Endothelial cell of umbilical vein (primary cell): ENCODE results near the gene ATP6V0C. TPM values are rescaled to one million over a fixed set of nuclear protein-coding genes. Genes with fewer than 3 reads are reported as not detected.

ENCODE experiments used
- BruUV-seq: library from RNA; stranded (reverse); fragments of 400-500 nt; replicated peaks from 2 replicates; lab custom pipeline; 2021; lab: Mats Ljungman, UMichigan
- CTCF ChIA-PET: fragments of 300-600, 350-600 bp; sonication (Branson Sonifier 250); formaldehyde crosslinking; loops from one replicate; lab custom pipeline; 2021; ENCODE audit warnings: antibody characterized with exemption, inconsistent platforms; lab: Charles Lee
- POLR2A ChIA-PET: fragments of 300-600, 350-600 bp; sonication (Branson Sonifier 250); formaldehyde crosslinking; loops from one replicate; lab custom pipeline; 2021; ENCODE audit warnings: antibody characterized with exemption, inconsistent platforms; lab: Charles Lee
- DNase-seq: peaks from one replicate; pipeline ENCODE4 v3.0.0-alpha.2; 2011; ENCODE audit warnings: low read depth, low spot score
- FAIRE-seq: peaks from 2 replicates; lab custom pipeline; 2011; peaks lifted over from hg19 to GRCh38; lab: Jason Lieb, UNC
- H2AFZ ChIP-seq: 2 replicates; pipeline ENCODE4 v1.6.0; 2012; ENCODE audit warnings: low read depth, low read length, control low read depth, inconsistent platforms
- H3K27ac ChIP-seq: 2 replicates; pipeline ENCODE4 v1.5.1; 2011; ENCODE audit warnings: low read depth, mild to moderate bottlenecking, control low read depth, low read length, moderate library complexity; ENCODE audit not compliant: insufficient read depth
- H3K27me3 ChIP-seq, 2 experiments: 2 replicates each; pipeline versions ENCODE4 v1.6.0 to v1.6.1; 2011; ENCODE audit warnings: low read length in 2 of 2, mixed read lengths in 1 of 2; ENCODE audit not compliant: control insufficient read depth in 2 of 2, insufficient read depth in 2 of 2
- H3K36me3 ChIP-seq, 2 experiments: 2 replicates in 1 of 2; 3 replicates in 1 of 2; pipeline ENCODE4 v1.5.1; 2011; ENCODE audit warnings: low read length in 2 of 2, mild to moderate bottlenecking in 1 of 2, moderate library complexity in 1 of 2; ENCODE audit not compliant: control insufficient read depth in 2 of 2, insufficient read depth in 2 of 2; ENCODE audit errors: extremely low read depth in 1 of 2
- H3K4me1 ChIP-seq: 3 replicates; pipeline ENCODE4 v1.5.1; 2011; ENCODE audit warnings: mild to moderate bottlenecking, low read length; ENCODE audit not compliant: control insufficient read depth, insufficient read depth; ENCODE audit errors: extremely low read depth
- H3K4me2 ChIP-seq: 2 replicates; pipeline ENCODE4 v1.6.1; 2011; ENCODE audit warnings: low read length, control low read depth, mixed read lengths; ENCODE audit not compliant: insufficient read depth
- H3K4me3 ChIP-seq, 3 experiments: fragments of 200-600 bp in 1 of 3; sonication (generic), shearing (Covaris generic) in 1 of 3; replicated peaks in 1 of 3; 2 replicates each; pipeline ENCODE4 v1.5.1; 2011 to 2016; ENCODE audit warnings: control low read depth in 3 of 3, low read length in 3 of 3, mild to moderate bottlenecking in 2 of 3, inconsistent platforms in 1 of 3, low read depth in 1 of 3, moderate library complexity in 1 of 3; ENCODE audit not compliant: insufficient read depth in 1 of 3
- H3K79me2 ChIP-seq: 2 replicates; pipeline ENCODE4 v1.6.0; 2012; ENCODE audit warnings: low read length, inconsistent platforms; ENCODE audit not compliant: control insufficient read depth, insufficient read depth
- H3K9ac ChIP-seq: replicated peaks from 2 replicates; pipeline ENCODE3; 2011; ENCODE audit warnings: low read length, control low read depth; ENCODE audit not compliant: insufficient read depth; ENCODE audit errors: extremely low read depth
- H3K9me1 ChIP-seq: replicated peaks from 3 replicates; pipeline ENCODE4 v1.6.0; 2011; ENCODE audit warnings: mild to moderate bottlenecking, low read length; ENCODE audit not compliant: control insufficient read depth, insufficient read depth; ENCODE audit errors: extremely low read depth
- H3K9me3 ChIP-seq: replicated peaks from 2 replicates; pipeline ENCODE4 v1.5.1; 2012; ENCODE audit warnings: low read length, inconsistent platforms; ENCODE audit not compliant: control insufficient read depth, insufficient read depth
- H4K20me1 ChIP-seq: replicated peaks from 2 replicates; pipeline ENCODE3; 2011; ENCODE audit warnings: mild to moderate bottlenecking, low read length; ENCODE audit not compliant: control insufficient read depth, insufficient read depth; ENCODE audit errors: extremely low read depth
- CTCF ChIP-seq, 2 donors: IDR thresholded peaks; 1 replicate in 1 of 2; 2 replicates in 1 of 2; pipeline ENCODE4 v1.5.1; 2011; ENCODE audit warnings: low read length in 2 of 2, mild to moderate bottlenecking in 2 of 2, moderate library complexity in 2 of 2, control low read depth in 1 of 2, inconsistent platforms in 1 of 2, low read depth in 1 of 2; ENCODE audit not compliant: insufficient read depth in 1 of 2; ENCODE audit errors: extremely low read depth in 1 of 2
- EZH2 ChIP-seq: IDR thresholded peaks from 2 replicates; pipeline ENCODE4 v1.6.1; 2012; ENCODE audit warnings: borderline replicate concordance, low read depth, mild to moderate bottlenecking, moderate library complexity, low read length, inconsistent platforms; ENCODE audit not compliant: severe bottlenecking
- FOS ChIP-seq: IDR thresholded peaks from 2 replicates; pipeline ENCODE4 v1.6.1; 2011; ENCODE audit warnings: mild to moderate bottlenecking, low read length, moderate library complexity, borderline replicate concordance; ENCODE audit not compliant: insufficient read depth
- GATA2 ChIP-seq: IDR thresholded peaks from 2 replicates; pipeline ENCODE4 v1.7.0; 2011; ENCODE audit warnings: low read depth, mild to moderate bottlenecking, moderate library complexity, mixed read lengths, low read length; ENCODE audit not compliant: insufficient read length, insufficient read depth
- JUN ChIP-seq: IDR thresholded peaks from 2 replicates; pipeline ENCODE4 v1.6.1; 2011; ENCODE audit warnings: borderline replicate concordance, low read depth; ENCODE audit not compliant: insufficient read length, insufficient read depth
- MAX ChIP-seq: IDR thresholded peaks from 2 replicates; pipeline ENCODE4 v1.6.1; 2011; ENCODE audit not compliant: insufficient read depth, insufficient read length
- MYC ChIP-seq: IDR thresholded peaks from one replicate; pipeline ENCODE4 v1.6.1; 2011; ENCODE audit warnings: mild to moderate bottlenecking, low read depth, low read length
- POLR2A ChIP-seq: IDR thresholded peaks from 2 replicates; pipeline ENCODE4 v1.6.1; 2012; ENCODE audit warnings: low read depth, mild to moderate bottlenecking, control low read depth, low read length
- POLR2AphosphoS5 ChIP-seq: IDR thresholded peaks from 2 replicates; pipeline ENCODE4 v1.6.1; 2012; ENCODE audit warnings: low read depth, mild to moderate bottlenecking, control low read depth, low read length, moderate library complexity; ENCODE audit not compliant: insufficient read depth
- dilution Hi-C: fragments of 300-500 bp; cut with MboI; formaldehyde crosslinking; loops from one replicate; pipeline ENCODE4 v1.15.0; 2019; ENCODE audit warnings: low sequenced_read_pairs; ENCODE audit not compliant: extremely low pct_ligation_motif_present
- intact Hi-C: fragments of 100-400 bp; cut with micrococcal nuclease; formaldehyde crosslinking; loops from one replicate; pipeline ENCODE4 v1.10.0; 2022
- polyA plus RNA-seq, 4 experiments: library from polyadenylated mRNA; depleted of rRNA in 3 of 4; stranded (reverse) in 3 of 4; unstranded in 1 of 4; fragments of >200 nt; gene quantifications; 2 replicates each; pipeline versions ENCODE4 v1.2.1 to v1.2.3, GENCODE V29; 2011 to 2012; ENCODE audit warnings: missing spikeins in 1 of 4
- total RNA-seq: library from RNA; stranded (reverse); gene quantifications from 2 replicates; pipeline ENCODE4 v1.2.3, GENCODE V29; 2021

ATP6V0C gene
- total and polyA plus RNA-seq, 2 donors (not counting 3 experiments of a cell fraction or from before 2014, with no cell fraction given), result 146 to 194 TPM

GRCh38 chr16:2471016-2471652 is 42.6 kb upstream of the ATP6V0C start, which contains the start of gene NTN3:
Gene NTN3 (plus strand): TSS chr16:2471297. CDS start chr16:2471702, 405 bp downstream.
- ChIA-PET POLR2A (no interaction called here), CTCF (interaction anchor here (1.3 to 1.9 kb wide), 2 partner anchors 12 to 30 kb away, joined by 5 to 6 read pairs; no protein-coding TSS in a partner anchor)
- peaks cover 6% of the 10 kb centered on the region for H3K79me2 ChIP-seq
- intact Hi-C loops, result no loop called here
- no peaks in the 10 kb centered on the region for H3K9me3 ChIP-seq
- H3K27me3 ChIP-seq, result peaks cover 18 to 22% of the 10 kb centered on the region in 2 experiments
- H2AFZ ChIP-seq, result no peak within 1 kb of the TSS
- H3K9me1 ChIP-seq, result no peaks in the 10 kb centered on the region
- FAIRE-seq, result no peak
- no TSS peak for BruUV-seq
- no peak for TF ChIP-seq FOS
- no peak for TF ChIP-seq POLR2A
- no peak for TF ChIP-seq MYC
- TF ChIP-seq MAX, result no peak
- TF ChIP-seq POLR2AphosphoS5, result no peak
- TF ChIP-seq CTCF (IDR thresholded peaks at IDR 0.05; ENCODE audit: extremely low read depth in 1 of 2, insufficient read depth in 1 of 2, low read depth in 1 of 2, low read length in 2 of 2), result no peak
- TF ChIP-seq EZH2, result no peak
- no peak for TF ChIP-seq GATA2
- no peak for TF ChIP-seq JUN
- DNase-seq, result no peak
- H3K27ac ChIP-seq, result no peak within 1 kb of the TSS
- no peaks in the 10 kb centered on the region for H4K20me1 ChIP-seq
- H3K9ac ChIP-seq, result no peak within 1 kb of the TSS
- H3K4me2 ChIP-seq, result no peak within 1 kb of the TSS
- H3K36me3 ChIP-seq, result no peaks in the 10 kb centered on the region
- no peak within 1 kb of the TSS for H3K4me3 ChIP-seq
- H3K4me1 ChIP-seq, result peaks cover 15% of the 10 kb centered on the region
- dilution Hi-C loops, result no loop called here
